ENCODE results near the gene TNFRSF11A. TPM values are rescaled to one million over a fixed set of nuclear protein-coding genes. Genes with fewer than 3 reads are reported as not detected.

Gene TNFRSF11A
- total RNA-seq, 2 donors from 2014 or later: 4.9 to 14.2 TPM

- Histone ChIP-seq H3K27ac (no peak overlapping the region), H3K27me3 (replicated peaks; ENCODE audit: insufficient read depth) (no peaks in the 10 kb centered on the region), H3K4me3 (peak overlapping the region; percentile 20), H3K4me1 (ENCODE audit: control insufficient read depth in 1 of 2, low read depth in 2 of 2) (no peaks in the 10 kb centered on the region), H3K36me3 (no peaks in the 10 kb centered on the region), H3K9me3 (no peaks in the 10 kb centered on the region)
- TF ChIP-seq, protein P1, sequence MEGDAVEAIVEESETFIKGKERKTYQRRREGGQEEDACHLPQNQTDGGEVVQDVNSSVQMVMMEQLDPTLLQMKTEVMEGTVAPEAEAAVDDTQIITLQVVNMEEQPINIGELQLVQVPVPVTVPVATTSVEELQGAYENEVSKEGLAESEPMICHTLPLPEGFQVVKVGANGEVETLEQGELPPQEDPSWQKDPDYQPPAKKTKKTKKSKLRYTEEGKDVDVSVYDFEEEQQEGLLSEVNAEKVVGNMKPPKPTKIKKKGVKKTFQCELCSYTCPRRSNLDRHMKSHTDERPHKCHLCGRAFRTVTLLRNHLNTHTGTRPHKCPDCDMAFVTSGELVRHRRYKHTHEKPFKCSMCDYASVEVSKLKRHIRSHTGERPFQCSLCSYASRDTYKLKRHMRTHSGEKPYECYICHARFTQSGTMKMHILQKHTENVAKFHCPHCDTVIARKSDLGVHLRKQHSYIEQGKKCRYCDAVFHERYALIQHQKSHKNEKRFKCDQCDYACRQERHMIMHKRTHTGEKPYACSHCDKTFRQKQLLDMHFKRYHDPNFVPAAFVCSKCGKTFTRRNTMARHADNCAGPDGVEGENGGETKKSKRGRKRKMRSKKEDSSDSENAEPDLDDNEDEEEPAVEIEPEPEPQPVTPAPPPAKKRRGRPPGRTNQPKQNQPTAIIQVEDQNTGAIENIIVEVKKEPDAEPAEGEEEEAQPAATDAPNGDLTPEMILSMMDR (IDR thresholded peaks at IDR 0.05): no peak
- DNase-seq (ENCODE audit: low spot score) (no peak), ATAC-seq (ENCODE audit: insufficient number of reproducible peaks, low FRiP score, low read depth) (no peak)
Observed at GRCh38 chr18:62384610-62385097, 59.5 kb downstream of the TNFRSF11A start.

DNA sequence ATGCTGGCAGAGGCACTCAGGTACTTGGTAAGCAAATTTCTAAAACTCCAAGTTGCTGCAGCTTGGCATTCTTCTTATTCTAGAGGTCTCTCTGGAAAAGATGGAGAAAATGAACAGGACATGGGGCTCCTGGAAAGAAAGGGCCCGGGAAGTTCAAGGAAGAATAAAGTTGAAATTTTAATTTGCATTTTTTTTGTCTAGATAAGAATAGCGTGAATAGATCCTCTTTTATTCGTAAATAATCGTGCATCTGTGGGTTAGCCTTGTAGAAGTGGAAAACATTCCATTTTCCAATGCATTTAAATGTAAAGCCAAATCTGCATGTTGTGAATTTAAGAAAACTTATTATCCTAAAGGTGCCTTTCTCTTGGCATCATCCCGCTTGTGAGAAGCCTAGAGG is 61.0 kb downstream of the TNFRSF11A start:
- Histone ChIP-seq H3K4me1 (ENCODE audit: control insufficient read depth in 1 of 2, low read depth in 2 of 2) (no peaks in the 10 kb centered on the region), H3K27me3 (replicated peaks; ENCODE audit: insufficient read depth) (no peaks in the 10 kb centered on the region), H3K9me3 (no peaks in the 10 kb centered on the region), H3K36me3 (no peaks in the 10 kb centered on the region), H3K4me3 (no peak overlapping the region), H3K27ac (no peak overlapping the region)
- DNase-seq (ENCODE audit: low spot score) (no peak), ATAC-seq (ENCODE audit: insufficient number of reproducible peaks, low FRiP score, low read depth) (no peak)
- TF ChIP-seq, protein P1 (IDR thresholded peaks at IDR 0.05): no peak

GRCh38 chr18:62386601-62387000 is 61.5 kb downstream of the TNFRSF11A start:
- no peaks in the 10 kb centered on the region for H3K27me3 ChIP-seq (replicated peaks; ENCODE audit: insufficient read depth)
- H3K4me3 ChIP-seq: no peak overlapping the region
- H3K36me3 ChIP-seq: no peaks in the 10 kb centered on the region
- ATAC-seq (ENCODE audit: insufficient number of reproducible peaks, low FRiP score, low read depth): no peak
- TF ChIP-seq, protein P1 (IDR thresholded peaks at IDR 0.05): no peak
- H3K4me1 ChIP-seq (ENCODE audit: control insufficient read depth in 1 of 2, low read depth in 2 of 2): no peaks in the 10 kb centered on the region
- no peak overlapping the region for H3K27ac ChIP-seq
- no peak for DNase-seq (ENCODE audit: low spot score)
- no peaks in the 10 kb centered on the region for H3K9me3 ChIP-seq

- no peak overlapping the region for H3K27ac ChIP-seq
- H3K36me3 ChIP-seq: no peaks in the 10 kb centered on the region
- H3K4me3 ChIP-seq: no peak overlapping the region
- DNase-seq (ENCODE audit: low spot score) (no peak), ATAC-seq (ENCODE audit: insufficient number of reproducible peaks, low FRiP score, low read depth) (no peak)
- no peaks in the 10 kb centered on the region for H3K9me3 ChIP-seq
- H3K4me1 ChIP-seq (ENCODE audit: control insufficient read depth in 1 of 2, low read depth in 2 of 2): no peaks in the 10 kb centered on the region
- H3K27me3 ChIP-seq (replicated peaks; ENCODE audit: insufficient read depth): no peaks in the 10 kb centered on the region
- TF ChIP-seq, protein P1 (IDR thresholded peaks at IDR 0.05): no peak
Observed at GRCh38 chr18:62387257-62387656, 62.1 kb downstream of the TNFRSF11A start.

DNA sequence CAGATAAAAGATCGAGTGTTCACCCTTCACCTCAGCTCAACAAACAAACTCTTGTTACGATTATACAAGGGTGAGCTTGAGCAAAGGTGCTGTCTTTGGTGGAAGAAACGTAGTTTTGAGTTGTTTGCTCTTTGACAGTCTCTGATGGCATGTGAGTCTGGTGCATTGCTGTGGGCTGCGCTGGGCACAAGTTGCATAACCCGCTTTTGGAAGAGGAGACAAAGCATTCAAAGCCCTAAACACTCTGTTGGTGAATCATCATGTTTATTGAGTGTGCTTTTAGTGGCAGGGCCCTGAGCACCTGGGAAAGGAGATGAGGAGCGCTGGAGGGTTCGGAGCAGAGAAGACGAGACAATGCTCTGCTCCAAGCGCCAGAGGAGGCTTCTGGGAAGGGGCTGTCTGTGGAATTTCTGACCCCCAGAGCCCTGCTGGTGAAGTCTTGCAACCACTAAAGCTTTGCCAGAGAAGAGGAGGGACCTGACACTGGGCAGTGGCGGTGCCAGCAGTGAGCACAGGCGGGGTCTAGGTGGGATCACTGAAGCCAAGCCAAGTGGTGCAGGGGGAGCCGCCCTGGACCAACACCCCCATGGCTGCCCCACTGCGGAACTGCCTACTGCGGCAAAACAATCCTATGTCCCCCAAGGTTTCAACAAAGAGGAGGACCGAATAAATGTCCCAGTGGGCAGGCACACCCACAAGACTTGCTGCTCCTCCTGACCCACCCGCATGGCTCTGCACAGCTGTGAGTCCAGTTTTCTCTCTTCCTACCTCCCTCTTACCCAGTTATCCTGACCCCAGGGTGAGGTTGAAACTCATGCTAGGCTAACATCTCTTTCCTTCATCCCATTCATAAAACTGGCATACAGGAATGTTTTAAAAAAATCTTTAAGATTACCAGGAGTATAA is 64.0 kb downstream of the TNFRSF11A start:
- Histone ChIP-seq H3K27ac (no peak overlapping the region), H3K27me3 (replicated peaks; ENCODE audit: insufficient read depth) (no peaks in the 10 kb centered on the region), H3K4me1 (ENCODE audit: control insufficient read depth in 1 of 2, low read depth in 2 of 2) (no peaks in the 10 kb centered on the region), H3K9me3 (no peaks in the 10 kb centered on the region), H3K4me3 (no peak overlapping the region), H3K36me3 (no peaks in the 10 kb centered on the region)
- ATAC-seq (ENCODE audit: insufficient number of reproducible peaks, low FRiP score, low read depth): no peak
- TF ChIP-seq, protein P1 (IDR thresholded peaks at IDR 0.05): no peak
- no peak for DNase-seq (ENCODE audit: low spot score)
